HEK293 (cell line): ENCODE results near the gene RASA3.

Experiments used
- CTCF ChIA-PET: fragments of 350-600 bp; formaldehyde crosslinking; extraction: SDS; loops from one replicate; lab custom pipeline; 2021; ENCODE audit warnings: antibody characterized with exemption; lab: Yijun Ruan, JAX
- POLR2A ChIA-PET: fragments of 300-600 bp; formaldehyde crosslinking; extraction: SDS; loops from one replicate; lab custom pipeline; 2020; ENCODE audit warnings: antibody characterized with exemption, inconsistent platforms; lab: Yijun Ruan, JAX
- H3K27ac ChIP-seq: fragments of 200-500 bp; sonication (Bioruptor generic); 2 replicates; pipeline ENCODE4 v1.5.1; 2014; ENCODE audit warnings: low read depth, low read length, control low read depth, inconsistent platforms; ENCODE audit errors: extremely low read depth
- H3K36me3 ChIP-seq, 2 experiments: fragments of 200-500 bp in 1 of 2; sonication (Bioruptor generic) in 1 of 2; 1 replicate in 1 of 2; 2 replicates in 1 of 2; pipeline ENCODE4 v1.5.1; 2014 to 2017; ENCODE audit warnings: inconsistent platforms in 2 of 2, low read length in 2 of 2; ENCODE audit not compliant: control insufficient read depth in 2 of 2, insufficient read depth in 1 of 2
- H3K4me1 ChIP-seq: fragments of 200-500 bp; sonication (Bioruptor generic); 2 replicates; pipeline ENCODE4 v1.5.1; 2014; ENCODE audit warnings: mild to moderate bottlenecking, low read length, inconsistent platforms; ENCODE audit not compliant: control insufficient read depth, insufficient read depth
- H3K4me3 ChIP-seq: 2 replicates; pipeline ENCODE4 v1.5.1; 2011; ENCODE audit warnings: low read depth, mild to moderate bottlenecking, control low read depth, low read length, moderate library complexity
- H3K9me3 ChIP-seq: fragments of 200-500 bp; sonication (Bioruptor generic); 2 replicates; pipeline ENCODE4 v1.5.1; 2014; ENCODE audit warnings: low read depth, low read length, inconsistent platforms; ENCODE audit not compliant: control insufficient read depth, insufficient read depth
- GLIS2 ChIP-seq: fragments of 450-650 bp; formaldehyde crosslinking; IDR thresholded peaks from 2 replicates; pipeline ENCODE4 v1.5.1; 2016; ENCODE audit warnings: missing biosample characterization, missing genetic modification characterization
- KLF9 ChIP-seq: fragments of 450-650 bp; formaldehyde crosslinking; IDR thresholded peaks from 2 replicates; pipeline ENCODE4 v1.5.1; 2016; ENCODE audit warnings: missing biosample characterization, missing genetic modification characterization, low read depth
- PRDM4 ChIP-seq: fragments of 450-650 bp; formaldehyde crosslinking; IDR thresholded peaks from 2 replicates; pipeline ENCODE4 v1.5.1; 2017; ENCODE audit warnings: missing biosample characterization, missing genetic modification characterization
- ZNF132 ChIP-seq: fragments of 450-650 bp; formaldehyde crosslinking; IDR thresholded peaks from 2 replicates; pipeline ENCODE4 v1.5.1; 2017; ENCODE audit warnings: missing biosample characterization, missing genetic modification characterization, borderline replicate concordance
- ZNF19 ChIP-seq: fragments of 450-650 bp; formaldehyde crosslinking; IDR thresholded peaks from 2 replicates; pipeline ENCODE4; 2016; ENCODE audit warnings: missing biosample characterization, missing genetic modification characterization, low read depth
- ZNF521 ChIP-seq: fragments of 450-650 bp; formaldehyde crosslinking; IDR thresholded peaks from 2 replicates; pipeline ENCODE4 v1.5.1; 2017; ENCODE audit warnings: missing biosample characterization, mild to moderate bottlenecking, missing genetic modification characterization
- ZNF580 ChIP-seq: fragments of 450-650 bp; formaldehyde crosslinking; IDR thresholded peaks from 2 replicates; pipeline ENCODE4 v1.5.1; 2016; ENCODE audit warnings: missing biosample characterization, missing genetic modification characterization
- ZNF621 ChIP-seq: fragments of 450-650 bp; formaldehyde crosslinking; IDR thresholded peaks from 2 replicates; pipeline ENCODE4 v1.5.1; 2017; ENCODE audit warnings: missing biosample characterization, missing genetic modification characterization
- ZNF658 ChIP-seq: fragments of 450-650 bp; formaldehyde crosslinking; IDR thresholded peaks from 2 replicates; pipeline ENCODE4; 2016; ENCODE audit warnings: missing biosample characterization, missing genetic modification characterization

RASA3 gene

GRCh38 chr13:113949546-113949945 is 182.9 kb downstream of the RASA3 start (continued):
- TF ChIP-seq ZNF132 (tag by site-specific recombination): no peak

GRCh38 chr13:113948034-113948742 is 184.2 kb downstream of the RASA3 start:
- TF ChIP-seq PRDM4 (0 out of 2 replicates have a peak, but pooled peaks have one; percentile 42), ZNF521 (tag by site-specific recombination) (no peak)
- POLR2A ChIA-PET: no interaction called here
- Histone ChIP-seq H3K4me3 (no peak overlapping the region), H3K27ac (no peak overlapping the region), H3K4me1 (no peaks in the 10 kb centered on the region), H3K9me3 (no peaks in the 10 kb centered on the region), H3K36me3 (no peaks in the 10 kb centered on the region)
- CTCF ChIA-PET: interaction anchor here (0.6 to 1.2 kb wide), 2 partner anchors 224 to 344 kb away, joined by 3 to 6 read pairs; no protein-coding TSS in a partner anchor

- H3K36me3 ChIP-seq: no peaks in the 10 kb centered on the region
- no peaks in the 10 kb centered on the region for H3K4me1 ChIP-seq
- H3K9me3 ChIP-seq: no peaks in the 10 kb centered on the region
- H3K27ac ChIP-seq: no peak overlapping the region
- H3K4me3 ChIP-seq: no peak overlapping the region
- TF ChIP-seq ZNF621 (tag by site-specific recombination) (no peak), GLIS2 (tag by site-specific recombination) (no peak), KLF9 (tag by site-specific recombination) (0 out of 2 replicates have a peak, but pooled peaks have one; percentile 6)
- ChIA-PET POLR2A (no interaction called here), CTCF (interaction anchor here (0.9 kb wide), 1 partner anchor 16 kb away, joined by 3 read pairs; no protein-coding TSS in a partner anchor)
Measured at GRCh38 chr13:113947311-113948033, 185.0 kb downstream of the RASA3 start.

- ChIA-PET CTCF (interaction anchor here (0.9 kb wide), 1 partner anchor 15 kb away, joined by 3 read pairs; no protein-coding TSS in a partner anchor), POLR2A (no interaction called here)
- Histone ChIP-seq H3K4me3 (no peak overlapping the region), H3K4me1 (no peaks in the 10 kb centered on the region), H3K36me3 (no peaks in the 10 kb centered on the region), H3K27ac (no peak overlapping the region), H3K9me3 (no peaks in the 10 kb centered on the region)
- TF ChIP-seq ZNF19 (tag by site-specific recombination) (no peak), ZNF658 (tag by site-specific recombination) (no peak)
Measured at GRCh38 chr13:113946409-113947181, 185.8 kb downstream of the RASA3 start.

- ChIA-PET CTCF (interaction anchor here (0.7 kb wide), 1 partner anchor 132 kb away, joined by 3 read pairs; no protein-coding TSS in a partner anchor), POLR2A (no interaction called here)
- Histone ChIP-seq H3K36me3 (no peaks in the 10 kb centered on the region), H3K4me1 (no peaks in the 10 kb centered on the region), H3K4me3 (no peak overlapping the region), H3K27ac (no peak overlapping the region), H3K9me3 (no peaks in the 10 kb centered on the region)
- TF ChIP-seq ZNF580 (tag by site-specific recombination): no peak
Measured at GRCh38 chr13:113945857-113946408, 186.5 kb downstream of the RASA3 start.
